NCI-H748 (cell line): Measurements from ENCODE around the gene KLC4.
"Not testable (repeated sequence)": the region's sequence is repeated elsewhere in the genome, so short reads cannot be mapped to it uniquely, and the experiment has no call there.

Source experiments
- DNase-seq: peaks from one replicate; lab custom pipeline; 2025; ENCODE audit not compliant: unreplicated experiment; lab: John Stamatoyannopoulos, UW

KLC4 gene

DNA sequence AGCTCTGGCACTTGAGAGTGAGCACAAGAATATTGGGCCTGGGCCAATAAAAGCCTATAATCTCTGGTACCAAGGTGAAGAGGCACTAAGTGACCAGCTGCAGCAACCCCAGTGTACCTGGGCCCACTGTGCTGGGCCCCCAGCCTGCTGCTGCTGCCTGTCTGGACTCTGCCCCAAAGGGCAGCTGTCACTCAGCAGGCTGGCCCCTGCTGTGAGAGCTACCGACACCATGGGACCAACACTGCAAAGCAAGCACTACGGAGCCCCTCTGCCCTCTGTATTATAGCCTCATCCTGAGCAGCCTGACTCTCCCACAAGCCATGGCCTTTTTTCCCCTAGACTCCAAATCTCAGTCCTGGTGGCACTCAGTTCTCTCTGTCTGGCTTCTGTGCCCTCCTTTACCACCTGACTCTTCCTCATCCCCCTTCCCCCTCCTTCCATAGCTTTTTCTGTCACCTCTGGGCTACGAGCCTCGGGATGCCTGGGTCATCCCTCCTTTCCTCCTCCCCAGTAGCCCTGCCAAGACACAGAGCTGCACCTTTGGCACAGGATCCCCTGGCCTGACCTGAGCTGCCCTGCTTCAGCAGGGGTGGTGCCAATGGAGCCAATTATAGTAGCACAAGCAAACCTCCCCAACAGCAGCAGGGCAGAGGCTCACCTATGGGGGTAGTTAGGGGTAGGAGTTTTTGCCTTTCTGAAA is 23.8 kb upstream of the KLC4 start:
- no peak for DNase-seq

DNA sequence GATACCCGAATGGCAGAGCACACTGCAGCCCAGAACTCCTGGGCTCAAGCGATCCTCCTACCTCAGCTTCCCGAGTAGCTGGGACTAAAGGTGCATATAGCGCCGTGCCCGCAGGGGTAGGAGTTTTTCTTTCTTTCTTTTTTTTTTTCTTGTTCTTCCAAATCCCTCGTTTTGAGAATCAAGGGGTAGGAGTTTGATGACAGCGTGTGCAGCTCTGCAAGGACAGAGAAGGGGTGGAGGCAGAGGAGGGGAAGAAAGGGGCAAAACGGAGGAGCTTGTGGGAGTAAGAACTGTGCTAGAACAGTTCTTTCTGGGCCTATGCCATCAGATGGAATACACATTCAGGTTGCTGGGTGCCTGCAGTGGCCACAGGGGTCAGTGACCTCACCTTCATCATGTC is 22.7 kb upstream of the KLC4 start:
- no peak for DNase-seq

DNA sequence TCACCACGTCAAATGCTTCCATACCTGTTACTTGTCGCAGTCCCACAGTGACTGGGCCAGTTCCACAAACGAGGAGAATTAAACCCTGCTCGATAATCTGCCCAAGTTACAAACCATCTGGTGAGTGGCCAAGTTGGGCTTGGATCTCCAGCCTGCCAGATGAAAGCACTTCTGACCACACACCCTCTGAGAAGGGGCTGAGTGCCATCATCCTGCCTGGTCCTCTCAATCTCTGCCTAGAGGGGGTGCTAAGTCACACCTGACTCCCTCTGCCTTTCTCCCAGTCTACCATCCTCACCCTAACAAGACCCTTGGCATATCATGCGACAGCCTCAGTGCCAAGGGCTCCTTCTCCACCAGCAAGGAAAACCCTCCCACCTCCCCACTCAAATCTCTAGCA is 22.2 kb upstream of the KLC4 start:
- no peak for DNase-seq

DNA sequence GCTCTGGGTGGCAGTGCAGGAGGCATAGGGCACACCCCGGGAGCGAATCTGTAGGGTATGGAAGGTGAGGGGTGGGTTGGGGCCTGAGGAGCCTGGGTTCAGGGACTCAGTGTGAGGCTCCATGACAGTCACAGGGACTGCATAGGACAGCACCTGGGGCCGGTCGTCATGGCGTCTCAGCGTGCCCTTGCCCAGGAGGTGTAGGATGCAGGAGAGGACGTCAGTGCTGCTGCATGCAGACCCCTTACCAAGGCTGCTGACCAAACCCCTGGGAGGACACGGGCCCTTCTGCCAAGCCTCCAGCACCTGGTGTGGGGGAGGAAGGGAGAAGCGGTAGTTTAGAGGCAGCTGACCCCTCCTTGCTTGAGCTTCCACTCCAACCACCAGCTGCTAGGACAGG is 21.7 kb upstream of the KLC4 start:
- no peak for DNase-seq

DNA sequence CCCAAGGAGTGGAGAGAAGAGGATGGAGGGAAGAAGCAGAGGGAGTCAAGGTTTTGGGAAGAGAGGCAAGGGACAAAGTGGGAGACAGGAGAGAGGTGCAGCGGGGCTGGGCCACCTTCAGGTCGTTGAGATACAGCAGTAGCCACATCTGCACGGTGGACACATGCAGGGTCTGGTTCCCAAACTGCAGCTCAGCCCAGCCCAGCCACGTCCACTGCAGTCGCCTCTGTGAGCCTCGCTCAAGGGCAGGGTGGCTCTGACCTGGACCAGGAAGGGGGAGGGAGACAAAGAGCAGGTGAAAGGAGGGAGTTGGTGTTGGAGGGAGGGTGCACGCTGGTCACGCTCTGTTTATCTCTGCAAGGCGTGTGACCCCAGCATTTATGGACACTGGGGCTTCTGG is 20.7 kb upstream of the KLC4 start:
- DNase-seq = no peak

DNA sequence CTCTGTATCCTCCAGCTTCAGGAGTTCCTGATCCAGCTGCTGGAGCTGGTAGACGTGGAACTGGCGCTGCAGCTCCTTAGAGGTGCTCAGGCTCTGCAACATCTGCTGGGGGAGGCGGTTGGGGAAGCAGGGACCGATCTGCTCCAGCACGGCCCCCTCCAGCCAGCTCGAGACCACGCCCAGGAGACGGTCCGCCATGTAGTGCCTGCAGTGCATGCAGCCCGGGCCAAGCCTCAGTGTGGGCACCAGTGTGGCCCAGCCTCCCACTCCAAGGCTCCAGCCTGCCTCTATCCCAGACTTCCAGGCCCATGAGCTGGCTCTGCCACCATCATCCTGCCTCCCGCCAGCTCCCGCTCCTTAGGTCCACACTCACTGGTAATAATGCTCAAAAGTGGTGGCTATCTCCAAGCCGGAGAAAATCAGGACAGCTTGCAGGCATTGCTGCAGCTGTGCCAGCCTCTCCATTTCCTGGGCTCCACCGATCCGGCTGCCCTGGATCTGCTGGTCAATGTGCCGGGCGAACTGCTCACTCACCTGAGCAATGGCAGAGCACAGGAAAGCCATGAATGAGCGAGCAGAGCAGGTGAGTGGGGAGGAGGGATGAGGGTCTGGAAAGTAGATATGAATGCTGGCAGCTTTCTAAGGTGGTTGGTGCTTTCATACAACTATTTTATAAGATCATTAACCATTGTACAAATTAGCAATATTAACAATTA is 18.7 kb upstream of the KLC4 start:
- DNase-seq = no peak

DNA sequence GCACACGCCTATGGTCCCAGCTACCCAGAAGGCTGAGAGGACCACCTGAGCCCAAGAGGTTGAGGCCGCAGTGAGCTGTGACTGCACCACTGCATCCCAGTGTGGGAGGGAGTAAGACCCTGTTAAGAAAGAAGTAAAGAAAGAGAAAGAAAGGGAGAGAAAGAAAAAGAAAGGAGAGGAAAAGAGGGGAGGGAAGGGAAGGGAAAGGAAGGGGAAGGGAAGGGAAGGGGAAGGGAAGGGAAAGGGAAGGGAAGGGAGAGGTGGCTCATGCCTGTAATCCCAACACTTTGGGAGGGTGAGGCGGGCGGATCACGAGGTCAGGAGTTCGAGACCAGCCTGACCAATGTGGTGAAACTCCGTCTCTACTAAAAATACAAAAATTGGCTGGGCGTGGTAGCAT is 18.0 kb upstream of the KLC4 start:
- not testable (repeated sequence) for DNase-seq

DNA sequence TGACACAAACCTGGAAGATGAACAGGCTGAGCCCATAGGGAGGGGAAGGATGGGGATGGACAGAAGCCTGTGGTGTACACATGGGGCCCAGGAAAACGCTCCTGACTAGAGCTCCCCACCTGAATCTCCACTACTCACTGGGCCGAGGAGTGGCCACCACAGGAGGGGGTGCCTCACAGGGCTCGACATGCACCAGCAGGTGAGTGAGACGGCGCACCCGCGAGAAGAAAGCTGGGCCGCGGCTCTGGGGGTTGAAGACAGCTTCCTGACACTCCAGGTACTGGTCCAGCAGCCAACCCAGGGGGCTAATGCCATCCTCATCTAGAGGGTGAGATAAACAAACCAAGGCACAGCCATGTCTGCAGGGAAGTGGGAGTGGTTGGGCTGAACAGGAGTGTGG is 16.1 kb upstream of the KLC4 start:
- DNase-seq = no peak

DNA sequence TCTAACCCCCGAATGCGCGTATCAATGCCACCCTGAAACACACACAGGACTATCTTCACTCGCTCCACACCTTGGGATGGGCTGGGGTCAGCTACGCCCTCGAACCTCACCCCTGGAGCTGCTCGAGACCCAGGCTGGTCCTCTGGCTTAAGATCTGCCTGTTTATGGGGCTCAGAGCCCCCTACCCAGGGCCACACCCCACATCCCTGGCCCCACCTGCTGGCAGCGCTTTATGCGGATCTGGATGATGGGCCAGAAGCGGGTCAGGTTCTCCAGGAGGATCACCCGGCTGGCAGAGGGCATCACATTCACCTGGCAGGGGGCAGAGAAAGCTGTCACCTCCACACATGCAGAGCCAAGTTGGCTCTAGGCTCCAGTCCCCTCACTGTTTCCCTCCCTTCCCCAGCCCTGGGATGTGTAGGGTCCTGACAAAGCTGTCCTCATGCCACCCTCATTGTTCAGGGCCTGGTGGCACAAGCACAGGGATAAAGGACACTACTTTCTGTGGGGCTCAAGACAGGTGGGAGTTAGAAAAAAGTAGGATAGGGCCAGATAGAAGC is 14.0 kb upstream of the KLC4 start:
- no peak for DNase-seq

DNA sequence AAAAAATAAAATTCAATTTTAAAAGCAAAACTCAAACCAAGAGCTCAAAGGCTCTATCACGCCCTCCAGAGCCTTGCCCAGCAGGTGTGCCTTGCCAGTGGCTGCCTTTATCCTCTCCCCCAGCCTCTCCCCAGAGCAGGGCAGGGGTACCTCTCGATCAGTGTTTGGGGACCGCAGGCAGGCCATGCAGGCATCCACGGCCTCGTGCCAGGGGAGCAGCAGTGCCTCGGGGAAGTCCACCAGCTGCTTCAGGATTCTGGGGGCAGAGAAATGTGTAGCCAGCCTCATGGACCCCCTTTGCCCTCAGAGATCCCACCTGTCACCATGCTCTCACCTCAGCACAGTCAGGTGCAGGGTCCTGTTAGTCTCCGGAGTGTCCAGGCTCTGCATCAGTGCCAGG is 11.4 kb upstream of the KLC4 start:
- DNase-seq = no peak

DNA sequence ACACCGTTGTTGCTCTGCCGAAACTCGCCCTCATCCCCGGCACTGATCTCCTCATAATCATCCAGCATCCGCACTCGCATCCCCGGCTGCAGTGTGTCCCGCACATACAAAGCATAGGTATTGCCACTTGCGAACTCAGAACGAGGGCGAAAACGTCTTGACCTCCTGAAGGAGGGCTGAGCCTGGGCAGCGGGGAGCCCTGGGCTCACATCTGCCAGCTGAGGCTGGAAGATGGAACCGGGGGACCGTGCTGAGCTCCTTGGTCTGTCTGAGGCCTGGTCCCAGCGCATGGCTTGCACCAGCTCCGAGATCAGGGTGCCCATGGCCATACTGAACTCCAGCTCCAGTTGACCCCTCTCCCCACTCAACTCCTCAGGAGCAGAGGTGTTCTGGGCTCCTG is 8.4 kb upstream of the KLC4 start:
- no peak for DNase-seq

DNA sequence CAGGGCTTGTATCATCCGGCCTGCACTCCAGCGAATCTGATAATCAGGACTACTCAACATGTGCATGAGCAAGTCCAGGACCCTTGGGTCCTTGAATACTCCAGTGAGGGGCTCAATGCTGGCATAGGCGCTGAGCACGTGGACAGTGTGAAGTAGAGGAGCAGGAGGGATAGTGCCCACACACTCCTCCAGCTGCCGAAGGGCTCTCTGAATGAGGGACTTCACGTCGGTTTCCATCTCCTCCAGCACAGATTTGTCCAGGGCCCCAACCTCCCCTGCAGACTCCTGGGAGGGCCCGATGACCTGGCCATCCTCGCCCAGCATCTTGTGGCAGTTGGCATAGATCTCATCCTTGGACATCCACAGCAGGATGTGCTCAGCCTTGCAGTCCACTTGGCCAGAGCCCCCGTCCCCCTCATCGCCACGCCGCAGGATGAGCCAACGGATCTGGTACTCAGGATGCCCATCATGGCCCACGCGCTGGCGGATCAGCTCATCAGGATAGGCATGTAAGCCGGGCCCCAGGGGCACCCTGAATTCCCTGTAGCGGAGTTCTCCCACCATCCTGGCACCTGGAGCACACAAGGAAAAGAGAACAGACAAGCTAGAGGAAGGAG is 7.1 kb upstream of the KLC4 start:
- no peak for DNase-seq

DNA sequence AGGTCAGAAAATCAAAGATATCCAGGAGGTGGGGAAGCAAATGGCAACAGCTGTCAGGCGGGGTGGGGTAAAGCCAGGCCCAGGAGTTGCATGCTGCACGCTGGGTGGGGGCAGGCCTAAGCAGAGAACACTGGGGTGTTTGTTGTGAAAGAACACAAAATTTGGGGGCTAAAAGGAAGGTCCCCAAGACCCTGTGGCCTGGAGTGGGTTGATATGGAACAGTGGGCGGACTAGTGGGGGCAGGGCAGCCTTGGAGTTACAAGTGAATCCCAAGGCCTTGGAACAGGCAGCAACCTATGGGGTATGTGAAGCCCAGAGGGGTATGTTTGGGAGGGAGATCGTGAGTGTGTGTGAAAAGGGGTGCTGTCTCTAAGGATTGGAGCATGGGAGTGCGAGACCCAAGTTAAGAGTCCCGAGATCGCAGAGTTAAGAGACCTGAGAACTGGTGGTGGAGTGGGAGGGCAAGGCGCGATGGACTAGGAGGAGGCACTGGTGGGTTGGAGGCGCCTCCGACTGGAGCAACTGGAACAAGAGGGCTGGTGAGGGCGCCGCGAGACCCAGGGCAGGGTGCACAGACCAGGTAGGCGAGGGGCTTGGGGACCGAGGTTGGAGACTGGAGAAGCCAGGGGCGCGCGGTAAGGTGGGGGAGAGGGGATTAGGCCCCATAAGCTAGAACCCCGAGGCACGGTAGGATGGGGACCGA is 6.4 kb upstream of the KLC4 start:
- DNase-seq = peak; percentile 47

DNA sequence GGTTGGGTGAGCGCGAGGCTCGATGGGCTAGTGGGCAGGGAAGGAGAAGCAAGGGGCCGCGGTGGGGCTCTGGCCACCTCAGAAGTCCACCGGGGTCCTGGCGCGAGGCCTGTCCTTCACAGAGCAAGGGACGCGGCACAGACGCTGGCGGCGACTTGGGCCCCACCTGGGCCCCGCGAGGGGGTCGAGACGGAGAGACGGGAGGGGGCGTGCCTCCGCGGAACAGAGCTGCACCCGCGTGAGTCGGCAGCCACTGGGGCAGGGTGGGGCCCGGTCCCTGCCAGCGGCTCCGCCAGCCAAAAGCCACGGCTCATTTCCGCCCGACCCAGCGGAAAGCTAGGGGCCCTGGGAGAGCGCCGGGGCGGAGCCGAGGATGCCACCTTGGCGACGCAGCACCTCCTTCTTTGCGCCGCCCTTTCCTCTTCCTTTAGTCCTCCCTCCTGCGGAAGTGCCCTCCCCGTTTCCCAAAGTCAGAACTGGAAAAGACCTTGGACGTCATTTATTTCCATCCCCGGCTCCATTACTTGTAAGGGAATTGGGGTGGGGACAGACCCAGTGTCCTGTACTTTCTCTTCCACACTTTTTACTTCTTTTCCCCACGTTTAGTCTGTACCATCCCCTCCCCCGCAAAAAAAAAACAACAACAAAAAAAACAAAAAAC is 5.8 kb upstream of the KLC4 start, which contains the start of gene CUL7:
Gene CUL7, minus strand, starts transcription at position 307 of the 661 bp plus-strand sequence. CDS start 1,063 bp downstream, outside the sequence.
- peak; percentile 97 for DNase-seq

DNA sequence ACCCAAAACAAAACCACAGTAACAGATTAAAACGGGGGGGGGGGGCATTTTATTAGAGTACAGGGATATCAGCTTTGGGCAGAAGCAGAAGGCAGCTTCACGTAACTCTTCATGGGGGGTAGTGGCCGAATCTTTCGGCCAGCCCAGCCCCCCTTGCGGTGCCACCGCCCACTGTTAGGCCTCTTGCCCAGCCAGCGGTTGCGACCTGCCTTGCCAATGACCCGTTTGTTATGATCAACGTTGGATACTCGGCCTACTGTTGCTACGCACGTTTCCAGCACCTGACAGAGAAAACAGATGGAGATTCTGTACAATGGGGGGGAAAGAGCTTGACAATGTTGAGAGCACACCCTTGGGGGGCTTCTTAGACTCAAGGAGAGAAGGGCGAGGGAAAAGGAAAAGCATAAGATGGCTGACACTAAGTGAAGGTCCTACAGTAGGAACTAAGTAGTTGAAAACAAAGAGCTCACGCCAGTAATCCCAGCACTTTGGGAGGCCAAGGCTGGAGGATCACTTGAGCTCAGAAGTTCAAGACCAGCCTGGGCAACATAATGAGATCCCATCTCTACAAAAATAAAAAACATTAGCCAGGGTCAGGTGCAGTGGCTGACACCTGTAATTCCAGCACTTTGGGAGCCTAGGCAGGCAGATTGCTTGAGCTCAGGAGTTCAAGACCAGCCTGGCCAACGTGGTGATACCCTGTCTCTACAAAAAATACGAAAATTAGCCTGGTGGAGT is 5.1 kb upstream of the KLC4 start:
- peak; percentile 29 for DNase-seq

DNA sequence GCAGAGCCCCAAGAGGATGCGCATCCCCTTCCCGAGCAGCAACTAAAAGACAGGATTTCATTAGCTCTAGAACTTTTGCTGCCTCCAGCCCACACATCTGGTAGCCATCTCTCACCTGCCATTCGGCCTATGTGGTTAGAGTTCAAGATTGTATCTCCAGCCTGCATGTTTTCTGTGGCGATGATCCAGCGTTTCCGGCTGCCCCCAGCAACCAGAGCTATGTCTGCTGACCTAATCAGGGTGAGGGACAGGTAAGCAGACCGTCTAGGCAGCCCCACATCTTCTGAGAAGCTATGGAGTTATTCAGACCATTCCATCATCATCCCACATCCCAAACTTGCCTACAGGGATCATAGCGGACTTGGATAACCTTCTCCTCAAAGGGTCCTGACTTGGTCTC is 3.5 kb upstream of the KLC4 start:
- no peak for DNase-seq

DNA sequence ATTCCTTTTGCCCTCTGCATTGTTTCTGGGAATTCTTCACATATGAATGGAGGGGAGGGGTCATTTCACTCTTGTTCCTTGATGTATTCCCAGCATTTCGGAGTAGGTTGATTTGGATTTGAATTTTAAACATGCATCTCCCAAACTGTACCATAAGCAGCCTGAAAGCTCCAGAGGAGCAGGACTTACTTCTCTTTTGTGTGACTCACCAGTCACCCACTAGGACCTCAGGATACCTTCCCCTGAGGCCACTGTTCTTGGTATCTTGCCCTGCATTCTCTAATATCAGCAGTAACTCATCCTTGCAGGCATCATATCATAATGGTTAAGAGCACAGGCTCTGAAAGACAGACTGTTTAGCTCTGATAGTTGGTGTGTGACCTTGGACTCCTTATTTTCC is 900 bp upstream of the KLC4 start:
- DNase-seq = no peak

DNA sequence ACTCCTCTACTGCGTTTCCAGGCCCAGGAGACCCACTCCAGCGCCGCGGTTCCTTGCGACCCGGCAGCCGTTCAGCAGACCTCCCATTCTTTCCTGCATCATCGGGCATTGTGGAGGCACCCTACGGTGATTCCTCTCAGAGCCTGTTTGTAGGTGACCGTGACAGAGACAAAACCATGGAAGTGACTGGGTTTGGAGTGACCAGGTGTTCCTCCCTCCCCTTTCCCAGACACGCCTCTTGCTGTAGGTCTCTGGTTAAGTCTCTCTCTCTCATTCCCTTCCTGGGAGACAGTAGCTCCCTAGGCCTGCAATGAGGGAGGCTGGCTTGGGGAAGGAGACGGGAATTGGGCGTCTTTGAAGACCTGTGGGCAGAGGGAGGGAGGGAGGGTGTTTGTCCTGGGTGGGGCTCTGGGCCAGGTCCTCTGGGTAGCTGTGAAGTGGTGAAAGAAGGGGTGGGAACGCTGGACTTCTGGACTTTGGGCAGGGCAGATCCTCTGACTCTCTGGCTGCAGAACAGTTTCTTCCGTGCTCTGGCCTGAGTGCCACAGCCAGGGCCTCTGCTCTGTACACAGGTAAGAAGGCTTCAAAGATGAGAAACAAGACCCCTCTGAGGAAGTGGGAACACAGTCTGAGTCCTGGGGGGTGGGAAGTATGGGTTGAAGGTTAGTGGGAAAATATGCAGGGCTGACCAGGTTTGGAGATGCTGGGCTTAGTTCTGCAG is 763 bp downstream of the KLC4 start:
- DNase-seq = peak; percentile 70
